Measurements from ENCODE around the gene MRM1. TPM values are rescaled to one million over a fixed set of nuclear protein-coding genes. Genes with fewer than 3 reads are reported as not detected.

Gene MRM1
- total RNA-seq, 1 donor from 2014 or later: 4.2 TPM

DNA sequence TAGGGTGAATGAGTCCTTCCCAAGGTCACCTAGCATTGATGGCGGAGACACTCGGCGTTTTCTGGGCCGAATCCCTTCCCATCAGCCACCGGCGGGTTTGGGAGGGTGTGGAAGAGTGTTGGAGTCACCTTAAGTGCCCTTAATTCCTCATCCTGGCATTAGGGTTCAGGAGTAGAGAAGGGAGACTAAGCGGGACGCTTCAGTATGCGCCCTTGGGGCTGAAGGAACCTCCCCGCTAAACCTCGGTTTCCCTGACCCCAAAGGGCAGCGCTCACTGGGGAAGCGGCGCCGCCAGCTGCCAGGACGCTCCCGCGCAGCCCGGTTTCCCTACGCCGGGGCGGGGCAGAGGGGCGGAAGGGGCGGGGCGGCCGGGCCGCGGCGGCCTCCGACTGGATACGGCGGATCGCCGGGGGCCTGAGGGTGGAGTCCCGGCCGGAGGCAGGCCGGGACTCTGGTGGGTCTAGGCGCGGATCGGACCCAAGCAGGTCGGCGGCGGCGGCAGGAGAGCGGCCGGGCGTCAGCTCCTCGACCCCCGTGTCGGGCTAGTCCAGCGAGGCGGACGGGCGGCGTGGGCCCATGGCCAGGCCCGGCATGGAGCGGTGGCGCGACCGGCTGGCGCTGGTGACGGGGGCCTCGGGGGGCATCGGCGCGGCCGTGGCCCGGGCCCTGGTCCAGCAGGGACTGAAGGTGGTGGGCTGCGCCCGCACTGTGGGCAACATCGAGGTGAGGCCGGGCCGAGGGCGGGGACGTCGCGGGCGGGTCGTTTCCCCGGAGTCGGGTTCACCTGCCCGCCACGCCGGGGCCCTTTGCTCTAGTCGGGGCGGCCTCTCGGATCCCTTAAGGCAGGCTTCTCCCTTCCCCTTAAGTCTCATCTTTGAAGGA lies 9.7 kb upstream of the MRM1 start, which contains the start of gene DHRS11:
Gene DHRS11, plus strand, starts transcription at position 446 of the 882 bp plus-strand sequence. Its CDS starts 131 bp downstream, at position 577.
- peak within 1 kb of the TSS; percentile 68 for H3K27ac ChIP-seq (ENCODE audit: low read depth, low read length)
- H3K9ac ChIP-seq (ENCODE audit: low read depth in 1 of 3, low read length in 3 of 3): peak within 1 kb of the TSS; percentile 76 to 89 (median 85)
- no peaks in the 10 kb centered on the region for H3K9me3 ChIP-seq (ENCODE audit: control insufficient read depth in 3 of 3, low read length in 3 of 3)
- no peaks in the 10 kb centered on the region for H3K27me3 ChIP-seq (ENCODE audit: control insufficient read depth in 3 of 3, insufficient read depth in 3 of 3, low read length in 3 of 3)
- peaks cover 7 to 17% (median 17%) of the 10 kb centered on the region in 3 donors for H3K36me3 ChIP-seq (ENCODE audit: control insufficient read depth in 3 of 3, insufficient read depth in 3 of 3, low read length in 3 of 3)
- H3K4me1 ChIP-seq (ENCODE audit: control insufficient read depth in 3 of 3, insufficient read depth in 3 of 3, low read length in 3 of 3): peaks cover 19 to 24% (median 23%) of the 10 kb centered on the region in 3 donors
- peak within 1 kb of the TSS; percentile 78 to 85 (median 82) for H3K4me3 ChIP-seq (ENCODE audit: low read length in 3 of 3)

DNA sequence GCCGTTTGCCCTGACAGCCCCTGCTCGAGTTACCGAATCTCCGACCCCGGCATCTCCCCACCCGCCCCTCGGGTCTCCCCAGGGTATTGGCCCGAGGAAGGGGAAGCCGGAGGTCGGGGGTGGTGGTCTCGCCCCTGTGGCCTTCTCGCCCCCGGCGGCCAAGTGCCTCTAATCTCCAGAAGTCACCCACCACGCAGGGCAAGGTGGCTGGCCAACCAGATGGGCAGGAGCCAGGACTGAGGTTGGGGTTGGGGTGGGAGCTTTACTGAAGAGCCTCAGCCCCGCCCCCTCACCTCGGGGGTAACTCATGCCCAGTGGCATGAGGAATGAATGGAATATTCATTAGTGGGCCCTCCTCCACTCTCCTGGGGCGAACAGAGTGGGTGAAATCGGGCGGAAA lies 9.1 kb upstream of the MRM1 start:
- H3K4me3 ChIP-seq (ENCODE audit: low read length in 3 of 3): peak overlapping the region; percentile 75 to 85 (median 82)
- peak overlapping the region; percentile 30 for H3K27ac ChIP-seq (ENCODE audit: low read depth, low read length)
- peak overlapping the region; percentile 69 to 89 (median 76) for H3K9ac ChIP-seq (ENCODE audit: low read depth in 1 of 3, low read length in 3 of 3)
- H3K4me1 ChIP-seq (ENCODE audit: control insufficient read depth in 3 of 3, insufficient read depth in 3 of 3, low read length in 3 of 3): peaks cover 19 to 24% (median 23%) of the 10 kb centered on the region in 3 donors
- peaks cover 5 to 14% (median 12%) of the 10 kb centered on the region in 3 donors for H3K36me3 ChIP-seq (ENCODE audit: control insufficient read depth in 3 of 3, insufficient read depth in 3 of 3, low read length in 3 of 3)
- no peaks in the 10 kb centered on the region for H3K27me3 ChIP-seq (ENCODE audit: control insufficient read depth in 3 of 3, insufficient read depth in 3 of 3, low read length in 3 of 3)
- H3K9me3 ChIP-seq (ENCODE audit: control insufficient read depth in 3 of 3, low read length in 3 of 3): no peaks in the 10 kb centered on the region

DNA sequence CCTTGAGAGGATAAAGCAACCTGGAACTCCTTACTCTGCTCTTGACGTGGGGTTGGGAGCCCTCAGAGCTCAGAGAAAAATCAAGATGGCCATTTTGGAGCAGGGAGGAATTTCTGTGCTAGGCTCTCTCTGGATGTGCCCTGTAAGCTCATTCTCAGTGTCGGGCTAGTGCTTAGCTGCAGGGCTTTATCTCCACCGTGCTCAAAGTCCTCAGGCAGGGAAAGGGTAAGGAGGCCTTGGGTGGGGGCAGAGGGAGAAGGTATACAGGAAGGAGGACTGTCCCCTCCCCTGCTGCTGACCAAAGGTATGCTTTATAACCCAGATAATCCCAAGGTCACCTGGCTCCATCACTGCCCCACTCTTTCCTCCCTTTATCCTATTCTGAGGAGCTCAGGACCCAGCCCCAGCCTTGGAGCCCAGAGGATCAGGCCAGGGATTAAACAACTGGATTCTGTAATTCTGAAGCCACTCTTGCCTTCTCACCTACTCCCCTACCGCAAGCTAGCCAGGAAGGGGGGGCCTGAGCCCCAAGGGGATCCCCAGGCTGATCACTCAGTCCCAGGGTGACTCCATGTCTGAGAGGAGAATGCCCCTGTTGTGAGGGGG lies 8.6 kb upstream of the MRM1 start:
- Histone ChIP-seq H3K27me3 (ENCODE audit: control insufficient read depth in 3 of 3, insufficient read depth in 3 of 3, low read length in 3 of 3) (no peaks in the 10 kb centered on the region), H3K36me3 (ENCODE audit: control insufficient read depth in 3 of 3, insufficient read depth in 3 of 3, low read length in 3 of 3) (peaks cover 7 to 11% (median 8%) of the 10 kb centered on the region in 3 donors), H3K9me3 (ENCODE audit: control insufficient read depth in 3 of 3, low read length in 3 of 3) (no peaks in the 10 kb centered on the region), H3K27ac (ENCODE audit: low read depth, low read length) (no peak overlapping the region), H3K4me3 (ENCODE audit: low read length in 3 of 3) (peak overlapping the region; percentile 75 to 85 (median 82)), H3K4me1 (ENCODE audit: control insufficient read depth in 3 of 3, insufficient read depth in 3 of 3, low read length in 3 of 3) (peaks cover 19 to 24% (median 23%) of the 10 kb centered on the region in 3 donors), H3K9ac (ENCODE audit: low read depth in 1 of 3, low read length in 3 of 3) (peak overlapping the region; percentile 69 to 89 (median 76))

DNA sequence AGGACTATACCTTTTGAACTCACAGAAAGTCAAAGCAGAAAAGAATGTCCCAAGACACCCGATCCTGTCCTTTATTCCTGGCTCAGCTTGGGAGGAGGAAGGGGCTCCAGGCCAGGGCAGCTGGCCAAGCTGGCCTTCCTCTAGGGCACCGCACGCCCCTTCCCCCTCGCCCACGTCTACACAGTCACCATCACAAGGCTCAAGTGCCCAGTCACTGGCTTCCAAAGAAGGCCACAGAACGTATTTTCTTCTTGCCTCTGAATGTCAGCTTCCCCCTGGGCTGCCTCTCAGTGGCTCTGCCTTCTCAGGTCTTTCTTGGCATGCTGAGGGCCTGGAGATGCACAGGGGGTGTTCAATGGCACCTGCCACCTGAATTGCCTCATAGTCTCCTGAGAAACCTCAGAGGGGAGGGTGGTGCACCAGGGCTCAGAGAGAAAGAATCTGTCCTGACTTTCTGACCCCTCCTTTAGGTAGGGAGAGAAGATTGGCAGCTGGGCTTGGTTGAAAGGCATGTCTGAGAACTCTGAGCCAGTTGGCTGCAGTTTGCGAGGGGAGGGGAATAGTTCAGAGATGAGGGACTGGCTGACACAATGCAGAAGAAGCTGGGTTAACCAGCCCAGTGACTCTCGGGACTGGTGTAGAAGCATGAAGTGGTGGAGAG lies 7.6 kb upstream of the MRM1 start:
- no peak overlapping the region for H3K9ac ChIP-seq (ENCODE audit: low read depth in 1 of 3, low read length in 3 of 3)
- no peaks in the 10 kb centered on the region for H3K27me3 ChIP-seq (ENCODE audit: control insufficient read depth in 3 of 3, insufficient read depth in 3 of 3, low read length in 3 of 3)
- H3K27ac ChIP-seq (ENCODE audit: low read depth, low read length): no peak overlapping the region
- no peaks in the 10 kb centered on the region for H3K9me3 ChIP-seq (ENCODE audit: control insufficient read depth in 3 of 3, low read length in 3 of 3)
- H3K36me3 ChIP-seq (ENCODE audit: control insufficient read depth in 3 of 3, insufficient read depth in 3 of 3, low read length in 3 of 3): peaks cover 4 to 12% (median 9%) of the 10 kb centered on the region in 3 donors
- H3K4me1 ChIP-seq (ENCODE audit: control insufficient read depth in 3 of 3, insufficient read depth in 3 of 3, low read length in 3 of 3): peaks cover 19 to 24% (median 23%) of the 10 kb centered on the region in 3 donors
- H3K4me3 ChIP-seq (ENCODE audit: low read length in 3 of 3): no peak overlapping the region

DNA sequence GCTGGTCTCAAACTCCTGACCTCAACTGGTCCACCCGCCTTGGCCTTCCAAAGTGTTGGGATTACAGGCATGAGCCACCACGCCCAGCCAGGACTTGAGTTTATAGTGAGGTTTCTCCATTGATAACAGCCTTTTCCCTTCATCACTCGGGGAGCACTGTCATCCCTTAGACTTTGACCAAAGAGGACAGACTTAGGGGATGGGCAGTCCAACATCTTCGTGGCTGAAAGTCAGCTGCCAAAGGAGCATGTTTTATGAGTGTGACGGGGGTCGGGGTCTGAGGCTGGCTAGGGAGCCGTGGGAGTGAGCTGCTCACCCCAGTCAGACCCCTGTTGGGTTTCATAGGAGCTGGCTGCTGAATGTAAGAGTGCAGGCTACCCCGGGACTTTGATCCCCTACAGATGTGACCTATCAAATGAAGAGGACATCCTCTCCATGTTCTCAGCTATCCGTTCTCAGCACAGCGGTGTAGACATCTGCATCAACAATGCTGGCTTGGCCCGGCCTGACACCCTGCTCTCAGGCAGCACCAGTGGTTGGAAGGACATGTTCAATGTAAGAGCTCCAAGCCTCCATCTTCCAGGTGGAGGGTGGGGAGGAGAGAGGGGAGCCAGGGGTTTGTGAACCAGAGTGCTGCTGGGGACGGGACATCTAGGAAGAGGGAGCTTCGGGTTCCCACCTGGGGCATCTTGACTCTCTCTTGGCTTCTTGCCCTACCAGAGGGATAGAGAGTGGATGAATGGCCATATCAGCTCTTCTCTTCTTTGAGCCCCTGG lies 6.6 kb upstream of the MRM1 start:
- Histone ChIP-seq H3K27me3 (ENCODE audit: control insufficient read depth in 3 of 3, insufficient read depth in 3 of 3, low read length in 3 of 3) (no peaks in the 10 kb centered on the region), H3K9me3 (ENCODE audit: control insufficient read depth in 3 of 3, low read length in 3 of 3) (no peaks in the 10 kb centered on the region), H3K4me3 (ENCODE audit: low read length in 3 of 3) (no peak overlapping the region), H3K27ac (ENCODE audit: low read depth, low read length) (no peak overlapping the region), H3K9ac (ENCODE audit: low read depth in 1 of 3, low read length in 3 of 3) (no peak overlapping the region), H3K4me1 (ENCODE audit: control insufficient read depth in 3 of 3, insufficient read depth in 3 of 3, low read length in 3 of 3) (peaks cover 19 to 24% (median 23%) of the 10 kb centered on the region in 3 donors), H3K36me3 (ENCODE audit: control insufficient read depth in 3 of 3, insufficient read depth in 3 of 3, low read length in 3 of 3) (peaks cover 4 to 17% (median 9%) of the 10 kb centered on the region in 3 donors)

DNA sequence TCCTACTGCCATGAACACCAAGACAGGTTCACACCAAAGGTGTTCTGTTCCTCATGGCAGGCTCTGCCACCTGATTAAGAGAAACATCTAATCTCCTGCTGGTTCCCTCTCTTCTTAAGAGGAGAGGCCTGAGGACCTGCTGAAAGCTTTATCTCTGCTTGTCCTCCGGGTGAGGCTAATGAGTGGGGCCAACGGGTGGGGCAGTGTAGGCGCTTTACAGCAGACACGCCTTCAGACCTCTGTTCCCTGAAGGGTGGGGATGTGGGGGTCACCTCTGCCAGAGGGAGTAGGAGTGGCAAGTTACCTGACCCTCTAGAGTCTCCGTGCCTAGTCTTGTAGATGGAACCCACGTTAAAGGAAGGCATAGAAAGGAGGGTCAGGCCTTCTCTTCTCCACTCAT lies 4.2 kb upstream of the MRM1 start:
- Histone ChIP-seq H3K9ac (ENCODE audit: low read depth in 1 of 3, low read length in 3 of 3) (no peak overlapping the region), H3K27me3 (ENCODE audit: control insufficient read depth in 3 of 3, insufficient read depth in 3 of 3, low read length in 3 of 3) (no peaks in the 10 kb centered on the region), H3K9me3 (ENCODE audit: control insufficient read depth in 3 of 3, low read length in 3 of 3) (no peaks in the 10 kb centered on the region), H3K36me3 (ENCODE audit: control insufficient read depth in 3 of 3, insufficient read depth in 3 of 3, low read length in 3 of 3) (peaks cover 4 to 17% (median 6%) of the 10 kb centered on the region in 3 donors), H3K27ac (ENCODE audit: low read depth, low read length) (no peak overlapping the region), H3K4me3 (ENCODE audit: low read length in 3 of 3) (no peak overlapping the region), H3K4me1 (ENCODE audit: control insufficient read depth in 3 of 3, insufficient read depth in 3 of 3, low read length in 3 of 3) (peaks cover 22 to 35% (median 27%) of the 10 kb centered on the region in 3 donors)

DNA sequence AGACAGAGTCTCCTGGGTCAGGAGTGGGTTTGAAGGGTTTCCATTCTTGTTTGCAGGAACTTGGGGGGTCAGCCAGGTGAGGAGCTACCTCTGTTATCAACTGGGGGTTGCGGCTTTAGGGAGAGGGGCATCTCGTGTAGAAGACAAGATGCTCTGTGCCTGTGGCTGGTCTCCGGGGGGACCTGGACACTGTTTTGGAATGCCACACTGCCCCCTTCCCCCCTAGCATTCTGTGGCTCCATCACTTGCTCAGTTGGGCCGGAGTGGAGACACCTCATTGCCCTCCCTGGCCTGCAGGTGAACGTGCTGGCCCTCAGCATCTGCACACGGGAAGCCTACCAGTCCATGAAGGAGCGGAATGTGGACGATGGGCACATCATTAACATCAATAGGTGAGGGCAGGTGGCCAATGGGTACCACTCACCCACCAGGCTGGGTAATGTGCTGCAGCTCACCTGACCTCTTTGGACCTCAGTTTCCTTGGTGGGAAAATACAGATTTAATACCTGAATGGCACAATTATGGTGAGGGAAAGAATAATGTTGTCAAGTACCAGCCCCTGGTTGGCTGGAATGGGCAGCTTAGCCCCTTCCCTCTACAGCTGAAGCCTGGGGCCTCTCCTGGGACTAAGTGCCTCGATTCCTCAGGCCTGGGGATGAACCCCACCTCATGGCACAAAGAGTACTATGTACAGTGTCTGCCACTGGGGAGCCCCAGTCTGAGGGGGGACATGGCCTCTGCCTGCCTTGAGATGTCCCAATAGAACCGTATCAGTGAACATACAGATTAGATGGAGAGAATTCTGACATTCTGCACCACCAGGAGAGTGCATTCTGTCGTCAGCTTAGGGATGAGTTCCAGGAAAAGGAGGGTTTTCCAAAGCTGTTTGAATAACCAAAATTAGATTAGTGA lies 3.3 kb upstream of the MRM1 start:
- H3K4me1 ChIP-seq (ENCODE audit: control insufficient read depth in 3 of 3, insufficient read depth in 3 of 3, low read length in 3 of 3): peaks cover 20 to 34% (median 25%) of the 10 kb centered on the region in 3 donors
- no peaks in the 10 kb centered on the region for H3K9me3 ChIP-seq (ENCODE audit: control insufficient read depth in 3 of 3, low read length in 3 of 3)
- H3K4me3 ChIP-seq (ENCODE audit: low read length in 3 of 3): no peak overlapping the region
- H3K27ac ChIP-seq (ENCODE audit: low read depth, low read length): no peak overlapping the region
- H3K9ac ChIP-seq (ENCODE audit: low read depth in 1 of 3, low read length in 3 of 3): no peak overlapping the region
- H3K36me3 ChIP-seq (ENCODE audit: control insufficient read depth in 3 of 3, insufficient read depth in 3 of 3, low read length in 3 of 3): peaks cover 4 to 17% (median 6%) of the 10 kb centered on the region in 3 donors
- no peaks in the 10 kb centered on the region for H3K27me3 ChIP-seq (ENCODE audit: control insufficient read depth in 3 of 3, insufficient read depth in 3 of 3, low read length in 3 of 3)

DNA sequence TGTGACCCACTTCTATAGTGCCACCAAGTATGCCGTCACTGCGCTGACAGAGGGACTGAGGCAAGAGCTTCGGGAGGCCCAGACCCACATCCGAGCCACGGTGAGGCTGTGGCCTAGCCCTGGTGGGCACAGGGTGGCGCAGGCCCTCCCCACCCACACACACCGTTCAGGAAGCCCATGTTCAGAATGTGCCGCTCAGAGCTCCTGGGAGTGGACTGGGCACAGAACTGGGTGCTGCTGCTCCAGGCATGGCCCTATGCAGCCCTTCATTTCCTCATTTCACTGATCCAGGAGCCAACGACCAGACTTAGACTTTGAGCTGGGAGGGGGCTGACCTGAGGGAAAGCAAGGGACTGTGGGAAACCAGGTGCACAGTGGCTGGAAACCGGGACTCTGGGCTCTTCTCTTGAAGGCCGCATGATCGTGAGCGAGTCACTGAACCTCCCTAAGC lies 2.4 kb upstream of the MRM1 start:
- no peaks in the 10 kb centered on the region for H3K9me3 ChIP-seq (ENCODE audit: control insufficient read depth in 3 of 3, low read length in 3 of 3)
- no peak overlapping the region for H3K4me3 ChIP-seq (ENCODE audit: low read length in 3 of 3)
- H3K27me3 ChIP-seq (ENCODE audit: control insufficient read depth in 3 of 3, insufficient read depth in 3 of 3, low read length in 3 of 3): no peaks in the 10 kb centered on the region
- no peak overlapping the region for H3K27ac ChIP-seq (ENCODE audit: low read depth, low read length)
- H3K4me1 ChIP-seq (ENCODE audit: control insufficient read depth in 3 of 3, insufficient read depth in 3 of 3, low read length in 3 of 3): peaks cover 16 to 29% (median 18%) of the 10 kb centered on the region in 3 donors
- peaks cover 4 to 15% (median 6%) of the 10 kb centered on the region in 3 donors for H3K36me3 ChIP-seq (ENCODE audit: control insufficient read depth in 3 of 3, insufficient read depth in 3 of 3, low read length in 3 of 3)
- no peak overlapping the region for H3K9ac ChIP-seq (ENCODE audit: low read depth in 1 of 3, low read length in 3 of 3)

Data from skeletal muscle tissue (tissue), 4 donors.